MM.1S (cell line): ENCODE results near the gene SCGB1D1.
A peak's percentile ranks its signal among the peaks of the same experiment; 100 is the strongest.

ENCODE experiments used
- DNase-seq: peaks from one replicate; pipeline ENCODE4 v3.0.0-alpha.2; 2015
- H2AFZ ChIP-seq: fragments of 300-600 bp; sonication (generic); 2 replicates; pipeline ENCODE4 v1.6.0; 2016; ENCODE audit warnings: antibody characterized with exemption, low read length
- H3F3A ChIP-seq: fragments of 300-600 bp; sonication (generic); 2 replicates; pipeline ENCODE4 v1.6.1; 2016; ENCODE audit warnings: mild to moderate bottlenecking, antibody characterized with exemption, low read length, moderate library complexity, mixed read lengths; ENCODE audit not compliant: insufficient read depth
- H3K27ac ChIP-seq: fragments of 300-600 bp; sonication (generic); 2 replicates; pipeline ENCODE4 v1.5.1; 2016; ENCODE audit warnings: mild to moderate bottlenecking, low read length
- H3K27me3 ChIP-seq: fragments of 300-600 bp; sonication (generic); replicated peaks from 2 replicates; pipeline ENCODE4 v1.6.0; 2016; ENCODE audit warnings: low read length; ENCODE audit not compliant: insufficient read depth
- H3K36me3 ChIP-seq: fragments of 300-600 bp; sonication (generic); replicated peaks from 2 replicates; pipeline ENCODE4 v1.6.1; 2016; ENCODE audit warnings: mild to moderate bottlenecking, low read length, mixed read lengths; ENCODE audit not compliant: insufficient read depth
- H3K4me1 ChIP-seq: fragments of 300-600 bp; sonication (generic); 2 replicates; pipeline ENCODE4 v1.6.1; 2016; ENCODE audit warnings: low read length, mixed read lengths
- H3K4me2 ChIP-seq: fragments of 300-600 bp; sonication (generic); 2 replicates; pipeline ENCODE4 v1.6.0; 2016; ENCODE audit warnings: low read depth, low read length
- H3K4me3 ChIP-seq: fragments of 300-600 bp; sonication (generic); 2 replicates; pipeline ENCODE4 v1.5.1; 2016; ENCODE audit warnings: low read length, mixed read lengths
- H3K79me2 ChIP-seq: fragments of 300-600 bp; sonication (generic); 2 replicates; pipeline ENCODE4 v1.6.1; 2016; ENCODE audit warnings: mixed run types, low read length, mixed read lengths
- H3K9ac ChIP-seq: fragments of 300-600 bp; sonication (generic); 2 replicates; pipeline ENCODE4 v1.6.1; 2016; ENCODE audit warnings: low read length, mixed read lengths
- H3K9me2 ChIP-seq: fragments of 300-600 bp; sonication (generic); replicated peaks from 2 replicates; pipeline ENCODE4 v1.6.1; 2016; ENCODE audit warnings: mild to moderate bottlenecking, low read length, mixed read lengths; ENCODE audit not compliant: insufficient read depth
- H3K9me3 ChIP-seq: fragments of 300-600 bp; sonication (generic); replicated peaks from 2 replicates; pipeline ENCODE4 v1.6.1; 2016; ENCODE audit warnings: mild to moderate bottlenecking, low read length, mixed read lengths; ENCODE audit not compliant: insufficient read depth
- H4K20me1 ChIP-seq: fragments of 300-600 bp; sonication (generic); 2 replicates; pipeline ENCODE4 v1.6.1; 2016; ENCODE audit warnings: mild to moderate bottlenecking, low read length, moderate library complexity, mixed read lengths; ENCODE audit not compliant: insufficient read depth
- CTCF ChIP-seq: fragments of 300-600 bp; sonication (generic); IDR thresholded peaks from 2 replicates; pipeline ENCODE4 v1.5.1; 2016; ENCODE audit warnings: antibody characterized with exemption, low read length, mixed read lengths
- EZH2 ChIP-seq: fragments of 300-600 bp; sonication (generic); optimal IDR thresholded peaks from 2 replicates; pipeline ENCODE3; 2017; ENCODE audit warnings: low read depth, mild to moderate bottlenecking, antibody characterized with exemption, low read length, mixed read lengths
- EZH2phosphoT487 ChIP-seq: fragments of 300-600 bp; sonication (generic); IDR thresholded peaks from 2 replicates; pipeline ENCODE4 v1.6.1; 2018; ENCODE audit warnings: antibody characterized with exemption, low read length

SCGB1D1 gene

DNA sequence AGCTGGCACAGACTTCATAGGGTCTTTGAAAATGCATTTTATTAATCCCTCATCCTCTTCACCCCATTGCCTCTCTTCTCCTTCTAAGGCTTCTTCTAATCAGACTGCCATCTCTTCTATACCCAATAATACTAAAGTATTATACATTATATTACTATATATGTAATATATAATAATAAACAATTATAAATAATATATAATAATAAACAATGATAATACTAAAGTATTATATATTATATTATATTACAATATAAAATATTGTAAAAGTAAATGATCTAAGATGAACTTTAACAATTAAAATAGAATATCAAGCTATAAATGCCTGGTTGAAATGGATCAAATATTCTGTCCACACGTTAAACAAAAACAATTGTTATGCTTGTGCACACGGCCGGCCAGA is 31.5 kb downstream of the SCGB1D1 start:
- no peak overlapping the region for H2AFZ ChIP-seq
- TF ChIP-seq CTCF (no peak), EZH2phosphoT487 (no peak), EZH2 (no peak)

DNA sequence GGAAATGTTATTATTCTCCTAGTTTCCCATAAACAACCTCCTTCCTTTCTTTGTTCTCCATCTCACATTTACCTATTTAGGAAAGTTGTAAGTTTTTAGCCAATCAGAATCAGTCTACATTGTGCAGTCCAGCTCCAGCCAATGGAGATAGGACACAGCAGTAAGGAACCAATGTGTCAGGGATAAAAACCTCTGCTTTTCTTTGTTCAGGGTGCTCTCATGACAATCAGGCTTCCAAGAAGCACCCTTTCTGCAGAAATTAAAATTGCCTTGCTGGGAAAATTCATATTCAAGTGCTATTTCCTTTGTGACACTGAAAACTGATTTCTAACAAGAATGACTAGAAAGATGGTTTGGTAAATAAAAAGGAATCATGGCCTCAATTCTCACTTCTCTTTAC is 33.1 kb downstream of the SCGB1D1 start:
- no peak overlapping the region for H3K4me2 ChIP-seq
- H3K27me3 ChIP-seq = no peaks in the 10 kb centered on the region
- no peaks in the 10 kb centered on the region for H3K36me3 ChIP-seq
- TF ChIP-seq CTCF (no peak), EZH2 (no peak), EZH2phosphoT487 (no peak)
- no peak overlapping the region for H3K27ac ChIP-seq
- H4K20me1 ChIP-seq = no peaks in the 10 kb centered on the region
- no peak overlapping the region for H3K9ac ChIP-seq
- no peaks in the 10 kb centered on the region for H3K79me2 ChIP-seq
- no peak overlapping the region for H2AFZ ChIP-seq
- no peak overlapping the region for H3K4me3 ChIP-seq
- no peak for DNase-seq
- peaks cover 8% of the 10 kb centered on the region; the same call in 1 of the 2 replicates for H3K4me1 ChIP-seq
- H3K9me2 ChIP-seq = no peaks in the 10 kb centered on the region
- no peaks in the 10 kb centered on the region for H3K9me3 ChIP-seq
- H3F3A ChIP-seq = no peaks in the 10 kb centered on the region

More for the DNA sequence above, 31.5 kb downstream of the SCGB1D1 start:
- Histone ChIP-seq H3F3A (no peaks in the 10 kb centered on the region), H3K9me2 (no peaks in the 10 kb centered on the region), H3K9me3 (no peaks in the 10 kb centered on the region), H4K20me1 (no peaks in the 10 kb centered on the region), H3K36me3 (no peaks in the 10 kb centered on the region), H3K27ac (no peak overlapping the region), H3K4me1 (peaks cover 8% of the 10 kb centered on the region; the same call in 1 of the 2 replicates), H3K27me3 (no peaks in the 10 kb centered on the region), H3K4me3 (no peak overlapping the region), H3K4me2 (no peak overlapping the region), H3K79me2 (no peaks in the 10 kb centered on the region), H3K9ac (no peak overlapping the region)
- no peak for DNase-seq

GRCh38 chr11:62233730-62234129 is 43.7 kb downstream of the SCGB1D1 start:
- H3K27ac ChIP-seq = no peak overlapping the region

More at GRCh38 chr11:62233730-62234129, 43.7 kb downstream of the SCGB1D1 start:
- Histone ChIP-seq H3K36me3 (no peaks in the 10 kb centered on the region), H4K20me1 (no peaks in the 10 kb centered on the region), H3K4me1 (no peaks in the 10 kb centered on the region), H3F3A (no peaks in the 10 kb centered on the region), H2AFZ (no peak overlapping the region), H3K9ac (no peak overlapping the region), H3K4me2 (no peak overlapping the region), H3K9me2 (no peaks in the 10 kb centered on the region), H3K27me3 (no peaks in the 10 kb centered on the region; the same call in 1 of the 2 replicates), H3K79me2 (no peaks in the 10 kb centered on the region), H3K9me3 (no peaks in the 10 kb centered on the region), H3K4me3 (no peak overlapping the region)
- DNase-seq = peak; percentile 37
- TF ChIP-seq EZH2 (no peak), CTCF (peak; percentile 26), EZH2phosphoT487 (no peak)
